Suprapubic skin (tissue), 4 donors: ENCODE measurements around the gene PSMC4.

Experiments used
- CTCF ChIP-seq, 2 donors: fragments of 200-600 bp in 1 of 2; fragments of 450-650 bp in 1 of 2; sonication (generic) in 1 of 2; IDR thresholded peaks; one replicate each; pipeline ENCODE4 v1.5.1; 2016 to 2019; ENCODE audit warnings: antibody characterized with exemption in 2 of 2, mild to moderate bottlenecking in 1 of 2, moderate library complexity in 1 of 2
- EP300 ChIP-seq: sonication (generic); formaldehyde crosslinking; IDR thresholded peaks from one replicate; pipeline ENCODE4 v1.6.1; 2017; ENCODE audit warnings: antibody characterized with exemption
- POLR2A ChIP-seq, 2 donors: fragments of 450-650 bp; IDR thresholded peaks; one replicate each; pipeline ENCODE4 v1.6.1; 2017; ENCODE audit warnings: antibody characterized with exemption in 2 of 2, mild to moderate bottlenecking in 2 of 2, moderate library complexity in 2 of 2
- POLR2AphosphoS5 ChIP-seq, 3 donors: sonication (generic); formaldehyde crosslinking; IDR thresholded peaks; one replicate each; pipeline ENCODE4 v1.6.1; 2017; ENCODE audit warnings: antibody characterized with exemption in 3 of 3

- TF ChIP-seq CTCF (IDR thresholded peaks at IDR 0.05) (no peak), POLR2A (IDR thresholded peaks at IDR 0.05) (no peak), POLR2AphosphoS5 (IDR thresholded peaks at IDR 0.05) (no peak), EP300 (no peak)
Measured at GRCh38 chr19:40025938-40026596, 55.1 kb downstream of the PSMC4 start.
